Panc1 (cell line): Measurements from ENCODE around the gene PRPF31.

Experiments used
- POLR2AphosphoS5 ChIP-seq: IDR thresholded peaks from 2 replicates; pipeline ENCODE4 v1.6.1; 2012; ENCODE audit warnings: mild to moderate bottlenecking, low read depth, low read length, moderate library complexity
- TF ChIP-seq, protein P1 (sequence below): fragments of 450-650 bp; IDR thresholded peaks from 2 replicates; pipeline ENCODE4 v1.5.1; 2017; ENCODE audit warnings: mild to moderate bottlenecking

GRCh38 chr19:54074851-54075250, 40.7 kb upstream of the PRPF31 start:
- TF ChIP-seq, protein P1, sequence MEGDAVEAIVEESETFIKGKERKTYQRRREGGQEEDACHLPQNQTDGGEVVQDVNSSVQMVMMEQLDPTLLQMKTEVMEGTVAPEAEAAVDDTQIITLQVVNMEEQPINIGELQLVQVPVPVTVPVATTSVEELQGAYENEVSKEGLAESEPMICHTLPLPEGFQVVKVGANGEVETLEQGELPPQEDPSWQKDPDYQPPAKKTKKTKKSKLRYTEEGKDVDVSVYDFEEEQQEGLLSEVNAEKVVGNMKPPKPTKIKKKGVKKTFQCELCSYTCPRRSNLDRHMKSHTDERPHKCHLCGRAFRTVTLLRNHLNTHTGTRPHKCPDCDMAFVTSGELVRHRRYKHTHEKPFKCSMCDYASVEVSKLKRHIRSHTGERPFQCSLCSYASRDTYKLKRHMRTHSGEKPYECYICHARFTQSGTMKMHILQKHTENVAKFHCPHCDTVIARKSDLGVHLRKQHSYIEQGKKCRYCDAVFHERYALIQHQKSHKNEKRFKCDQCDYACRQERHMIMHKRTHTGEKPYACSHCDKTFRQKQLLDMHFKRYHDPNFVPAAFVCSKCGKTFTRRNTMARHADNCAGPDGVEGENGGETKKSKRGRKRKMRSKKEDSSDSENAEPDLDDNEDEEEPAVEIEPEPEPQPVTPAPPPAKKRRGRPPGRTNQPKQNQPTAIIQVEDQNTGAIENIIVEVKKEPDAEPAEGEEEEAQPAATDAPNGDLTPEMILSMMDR = no peak
- TF ChIP-seq POLR2AphosphoS5 = no peak
